Right ventricle myocardium inferior (tissue), 1 donor: Measurements from ENCODE around the gene SLC6A13. TPM values are rescaled to one million over a fixed set of nuclear protein-coding genes. Genes with fewer than 3 reads are reported as not detected.

Experiments used
- ATAC-seq: fragments of 200-7000 bp; cut with Tn5 transposase; one replicate; pipeline ENCODE4 v1.9.1; 2020; ENCODE audit warnings: mild to moderate bottlenecking, moderate library complexity
- DNase-seq: peaks from one replicate; pipeline ENCODE4 v3.0.0; 2021; ENCODE audit errors: missing footprints
- intact Hi-C: fragments of 100-400 bp; cut with DNase I; formaldehyde crosslinking; loops from one replicate; pipeline ENCODE4 v1.11.0; 2022
- total RNA-seq: library from RNA; stranded (reverse); fragmentation: NEBNext Ultra II Directional; extraction: Animal tissue kit (Norgen Biotek cat#: 25700); gene quantifications from one replicate; pipeline ENCODE4 v1.2.1, GENCODE V29; 2021
- donor health status: DM: no; HTN: yes; CAD: no; lungs with severe emphysema.

SLC6A13 gene
- total RNA-seq, 1 donor from 2014 or later: 3.2 TPM

GRCh38 chr12:188910-189621 lies 73.6 kb downstream of the SLC6A13 start:
- peak; percentile 86 for ATAC-seq
- peak; percentile 78 for DNase-seq

GRCh38 chr12:187986-188909 lies 74.4 kb downstream of the SLC6A13 start:
- ATAC-seq (peak; percentile 3), DNase-seq (peak; percentile 44)
- intact Hi-C loops: loop anchor here (5.0 kb wide), 1 partner anchor 81 kb away; no protein-coding TSS in a partner anchor

More at GRCh38 chr12:188910-189621, 73.6 kb downstream of the SLC6A13 start:
- intact Hi-C loops: loop anchor here (5.0 kb wide), 1 partner anchor 82 kb away; no protein-coding TSS in a partner anchor

DNA sequence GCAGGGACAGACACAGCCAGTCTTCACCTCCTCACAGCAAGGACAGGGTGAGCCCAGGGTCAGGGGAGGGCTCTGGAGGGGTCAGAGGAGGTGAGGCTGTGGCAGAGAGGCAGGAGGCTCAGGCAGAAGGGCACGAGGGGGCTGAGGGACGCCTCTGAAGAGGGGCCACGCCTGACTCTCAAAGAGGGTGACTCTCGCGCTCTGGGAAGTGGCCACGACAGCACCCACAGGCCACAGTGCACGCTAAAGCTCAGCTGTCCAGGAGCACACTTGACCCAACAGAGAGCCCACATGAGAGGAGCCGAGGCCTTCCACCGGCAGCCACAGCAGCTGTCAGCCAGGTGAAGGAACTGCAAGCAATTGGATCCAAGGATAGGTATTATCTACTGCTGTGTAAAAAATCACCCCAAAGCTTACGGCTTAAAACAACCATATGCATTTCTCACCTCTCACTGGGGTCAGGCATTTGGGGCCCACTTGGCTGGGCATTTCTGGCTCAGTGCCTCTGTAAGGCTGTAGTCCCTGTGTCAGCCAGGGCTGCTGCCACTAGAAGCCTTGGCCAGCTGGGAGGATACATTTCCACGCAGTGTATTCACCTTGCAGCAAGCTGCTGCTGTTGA lies 76.5 kb downstream of the SLC6A13 start:
- intact Hi-C loops: loop anchor here (5.0 kb wide), 1 partner anchor 79 kb away; no protein-coding TSS in a partner anchor
- no peak for ATAC-seq
- peak; percentile 43 for DNase-seq

GRCh38 chr12:185576-185955 lies 77.1 kb downstream of the SLC6A13 start:
- DNase-seq: peak; percentile 33
- ATAC-seq: no peak
- intact Hi-C loops: loop anchor here (5.0 kb wide), 1 partner anchor 78 kb away; no protein-coding TSS in a partner anchor

- ATAC-seq (no peak), DNase-seq (peak; percentile 26)
- intact Hi-C loops: loop anchor here (5.0 kb wide), 1 partner anchor 78 kb away; no protein-coding TSS in a partner anchor
These were observed 77.6 kb downstream of the SLC6A13 start for GRCh38 chr12:184811-185575.

DNA sequence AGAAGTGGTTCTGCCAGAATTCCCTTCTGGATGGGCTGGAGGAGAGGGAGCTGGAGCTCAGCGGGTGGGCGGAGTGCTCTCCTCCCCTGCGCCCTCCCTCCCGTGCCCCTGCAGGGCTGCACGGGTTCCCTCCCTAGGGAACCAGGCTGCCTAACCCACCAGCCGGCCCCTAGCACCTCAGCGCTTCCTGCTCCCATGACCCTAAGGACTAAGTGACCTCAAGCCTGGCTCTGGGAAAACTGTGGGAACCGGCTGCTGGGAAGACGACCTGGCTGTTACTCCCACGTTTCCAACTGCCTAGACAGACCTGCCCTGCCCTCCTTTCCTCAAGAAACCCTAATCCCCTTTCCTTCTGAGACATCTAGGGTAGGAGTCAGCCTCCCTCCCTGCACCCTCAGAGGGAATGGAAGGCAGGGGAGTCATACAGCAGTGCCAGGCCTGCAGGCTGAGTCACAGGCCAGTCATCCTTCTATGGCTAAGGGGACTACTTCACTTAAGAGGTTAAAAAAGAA lies 80.2 kb downstream of the SLC6A13 start:
- ATAC-seq (peak; percentile 33), DNase-seq (peak; percentile 35)
- intact Hi-C loops: no loop called here

GRCh38 chr12:181921-182320 lies 80.7 kb downstream of the SLC6A13 start:
- ATAC-seq (no peak), DNase-seq (peak; percentile 70)

DNA sequence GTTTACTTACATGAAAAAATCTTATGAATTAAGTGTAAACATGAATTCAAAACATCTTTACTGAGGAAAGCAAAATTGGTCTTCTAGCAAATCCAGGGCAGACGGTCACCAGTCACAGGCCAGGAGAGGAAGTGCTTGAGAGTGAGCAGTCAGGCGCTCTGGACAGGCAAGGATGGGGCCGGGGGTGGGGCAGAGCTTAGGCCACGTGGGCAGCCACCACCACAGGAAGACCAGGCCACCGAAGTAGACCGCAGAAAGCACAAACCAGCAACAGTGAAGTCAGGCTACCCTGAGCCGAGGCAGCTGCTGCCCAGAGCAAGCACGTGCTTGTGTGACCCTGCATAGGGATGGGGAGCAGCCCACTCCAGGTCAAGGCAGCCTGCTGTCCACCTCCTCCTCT lies 82.2 kb downstream of the SLC6A13 start:
- intact Hi-C loops: no loop called here
- ATAC-seq: peak; percentile 43
- peak; percentile 67 for DNase-seq

More at GRCh38 chr12:181921-182320, 80.7 kb downstream of the SLC6A13 start:
- intact Hi-C loops: no loop called here

DNA sequence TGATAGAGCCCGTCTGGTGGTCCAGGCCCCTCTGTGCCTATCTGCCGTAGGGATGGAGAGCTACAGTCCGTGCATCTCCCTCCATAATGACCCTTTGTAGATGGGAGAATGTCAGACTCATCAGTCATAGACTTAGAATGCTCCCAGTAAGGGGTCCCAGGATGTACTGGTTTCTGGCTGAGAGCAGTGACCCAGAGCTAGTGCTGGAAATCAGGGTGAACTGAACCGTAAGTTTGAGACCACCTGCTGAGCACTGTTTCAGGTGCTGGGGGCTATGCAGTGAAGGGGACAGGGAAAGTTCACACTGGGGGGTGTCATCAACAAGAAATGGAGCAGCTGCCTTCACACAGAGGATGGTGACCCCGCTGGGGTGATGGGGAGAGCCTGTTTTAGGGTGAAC lies 82.8 kb downstream of the SLC6A13 start:
- DNase-seq: peak; percentile 18

DNA sequence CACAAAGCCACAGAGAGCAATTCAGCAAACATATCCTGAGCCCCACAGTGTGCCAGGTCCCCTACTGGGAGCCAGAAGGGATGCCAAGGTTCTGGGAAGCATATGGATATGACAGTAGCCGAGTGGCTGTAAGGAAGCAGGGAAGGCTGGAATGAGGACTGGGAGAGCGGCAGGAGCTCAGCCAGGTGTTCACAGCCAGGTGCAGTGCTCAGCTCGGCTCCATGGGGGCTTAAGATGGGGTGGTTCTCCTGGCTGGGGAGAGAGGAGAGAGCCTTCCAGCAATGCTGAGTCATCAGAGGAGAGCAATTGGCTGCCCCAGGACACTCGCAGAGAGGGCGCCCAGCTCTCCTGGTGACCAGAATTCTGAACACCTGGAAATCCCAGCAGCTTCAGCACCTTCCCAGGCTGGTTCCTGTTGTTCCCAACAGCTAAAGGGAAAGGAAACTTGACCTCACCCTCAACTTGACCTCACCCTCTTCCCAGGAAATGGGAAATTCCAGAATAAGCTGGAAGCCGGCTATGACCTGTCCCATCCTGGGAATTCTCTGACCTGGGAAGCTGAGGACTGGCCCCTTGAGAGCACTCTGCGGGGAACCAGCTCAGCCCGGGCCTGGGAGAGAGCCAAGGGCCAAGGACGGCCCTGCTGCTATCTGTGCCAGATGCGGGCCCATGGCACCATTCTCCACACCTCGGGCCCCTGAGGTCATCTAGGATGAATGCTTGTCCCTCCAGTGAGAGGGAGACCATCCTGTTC lies 83.3 kb downstream of the SLC6A13 start:
- no peak for ATAC-seq
- intact Hi-C loops: no loop called here
- peak; percentile 61 for DNase-seq

More for the DNA sequence above, 82.8 kb downstream of the SLC6A13 start:
- intact Hi-C loops: no loop called here
- ATAC-seq: no peak

DNA sequence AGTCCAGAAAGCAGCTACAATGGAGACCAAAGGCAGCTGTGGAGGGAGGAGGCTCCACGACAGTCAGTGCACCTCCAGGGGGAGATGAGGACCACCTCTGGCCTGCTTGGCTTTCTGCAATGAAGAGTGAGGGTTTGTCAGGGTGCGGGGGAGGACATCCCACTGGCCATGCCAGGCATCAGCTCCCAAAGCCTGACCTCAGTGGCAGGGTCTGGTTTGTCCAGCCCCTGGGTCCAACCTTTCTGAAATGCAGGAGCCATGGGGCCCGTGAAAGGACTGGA lies 83.9 kb downstream of the SLC6A13 start:
- no peak for ATAC-seq
- intact Hi-C loops: no loop called here
- peak; percentile 45 for DNase-seq

DNA sequence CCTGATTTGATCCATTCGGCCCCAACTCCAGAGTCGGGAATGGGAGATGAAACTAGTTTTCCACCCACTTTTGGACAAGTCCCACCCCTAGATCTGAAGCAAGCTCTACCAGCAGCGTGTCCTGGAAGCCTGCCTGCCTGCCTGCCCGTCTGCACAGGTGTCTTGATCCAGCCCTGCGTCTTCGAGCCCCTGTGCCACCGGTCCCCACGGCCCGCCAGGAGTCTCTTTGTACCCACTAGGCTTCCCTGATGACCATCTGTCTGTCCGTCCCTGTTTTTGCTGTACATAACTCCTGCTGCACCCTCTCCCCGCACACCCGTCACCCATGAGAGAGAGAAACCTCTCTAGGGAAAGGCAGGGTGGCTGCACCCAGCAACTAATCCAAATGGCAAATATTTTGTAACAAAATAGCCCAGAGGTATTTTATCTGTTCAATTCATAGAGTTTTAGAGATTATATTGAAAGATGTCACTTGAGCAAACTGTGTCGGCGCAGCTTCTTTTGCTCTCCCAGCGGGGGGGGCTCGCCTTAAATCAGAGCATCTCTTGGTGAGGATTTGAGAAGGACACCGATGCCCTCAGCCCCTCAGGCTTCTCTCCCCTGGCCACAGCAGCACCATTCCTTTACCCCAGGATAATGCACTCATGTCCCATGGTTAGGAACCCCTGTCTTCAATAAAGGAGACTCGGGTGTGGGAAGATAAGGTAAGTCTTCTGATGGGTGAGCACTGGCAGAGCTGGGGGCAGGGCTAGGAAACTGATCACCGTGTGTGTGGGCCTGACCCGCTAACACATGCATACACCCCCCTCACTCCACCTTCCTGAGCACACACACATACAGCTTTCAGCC lies 84.4 kb downstream of the SLC6A13 start:
- no peak for ATAC-seq
- intact Hi-C loops: no loop called here
- peak; percentile 51 for DNase-seq

DNA sequence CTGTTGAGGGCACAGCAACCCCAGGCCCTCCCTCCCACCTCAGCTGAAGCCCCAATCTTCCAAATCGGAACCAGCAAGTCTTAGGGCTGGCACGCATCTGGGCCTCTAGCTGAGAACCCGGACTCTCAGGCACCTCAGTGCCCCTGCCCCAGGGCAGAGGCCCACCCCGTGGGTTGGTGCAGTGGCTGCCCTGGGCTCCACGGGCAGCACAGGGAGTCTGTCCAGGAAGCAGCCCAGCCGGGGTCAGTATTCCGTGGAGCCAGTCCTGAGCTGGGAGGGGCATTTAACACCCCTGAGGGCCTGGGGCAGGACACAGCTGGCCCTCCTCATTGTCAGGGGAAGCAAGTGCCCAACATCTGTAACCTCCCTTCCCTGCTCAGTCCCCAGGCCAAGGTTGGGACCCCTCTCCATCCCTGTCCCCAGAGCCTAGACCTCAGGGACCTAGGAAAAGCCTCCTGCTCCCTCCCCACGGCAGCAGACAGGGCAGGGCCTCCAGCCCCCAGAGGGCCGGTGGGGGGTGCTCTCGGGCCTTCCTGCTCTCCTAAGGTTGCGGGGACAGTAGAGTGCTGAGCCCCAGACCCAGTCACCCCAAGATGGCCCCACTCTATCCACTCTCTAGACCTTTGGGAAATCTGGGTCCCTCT lies 85.2 kb downstream of the SLC6A13 start:
- intact Hi-C loops: no loop called here

GRCh38 chr12:176321-177181 lies 86.1 kb downstream of the SLC6A13 start:
- intact Hi-C loops: no loop called here
- ATAC-seq (peak; percentile 32), DNase-seq (peak; percentile 60)

More for the DNA sequence above, 85.2 kb downstream of the SLC6A13 start:
- ATAC-seq (no peak), DNase-seq (peak; percentile 58)

- intact Hi-C loops: no loop called here
- DNase-seq (peak; percentile 59), ATAC-seq (no peak)
These were observed 86.9 kb downstream of the SLC6A13 start for GRCh38 chr12:175759-176158.
